ENCODE data around the gene CASZ1. TPM values are rescaled to one million over a fixed set of nuclear protein-coding genes. Genes with fewer than 3 reads are reported as not detected.

The CASZ1 gene
- polyA plus RNA-seq, 1 donor: 16.2 TPM

- peak overlapping the region; percentile 75 for H3K27ac ChIP-seq (ENCODE audit: low read length)
- peak in 1 of 2 donors; percentile 63 for DNase-seq
- WGBS (ENCODE audit: insufficient coverage, low lambda C conversion rate): no CpG with 5 or more reads among the region's 11 CpGs
- H3K4me3 ChIP-seq (ENCODE audit: low read length): no peak overlapping the region
- no peaks in the 10 kb centered on the region for H3K9me3 ChIP-seq (ENCODE audit: control insufficient read depth, low read depth, low read length)
- no peaks in the 10 kb centered on the region for H3K36me3 ChIP-seq (ENCODE audit: control insufficient read depth, insufficient read depth, low read length)
- peaks cover 96% of the 10 kb centered on the region for H3K4me1 ChIP-seq (ENCODE audit: control insufficient read depth, insufficient read depth, low read length)
- H3K27me3 ChIP-seq (ENCODE audit: control insufficient read depth, insufficient read depth, low read length): no peaks in the 10 kb centered on the region
These were observed 110.5 kb downstream of the CASZ1 start for GRCh38 chr1:10685808-10686403.

DNA sequence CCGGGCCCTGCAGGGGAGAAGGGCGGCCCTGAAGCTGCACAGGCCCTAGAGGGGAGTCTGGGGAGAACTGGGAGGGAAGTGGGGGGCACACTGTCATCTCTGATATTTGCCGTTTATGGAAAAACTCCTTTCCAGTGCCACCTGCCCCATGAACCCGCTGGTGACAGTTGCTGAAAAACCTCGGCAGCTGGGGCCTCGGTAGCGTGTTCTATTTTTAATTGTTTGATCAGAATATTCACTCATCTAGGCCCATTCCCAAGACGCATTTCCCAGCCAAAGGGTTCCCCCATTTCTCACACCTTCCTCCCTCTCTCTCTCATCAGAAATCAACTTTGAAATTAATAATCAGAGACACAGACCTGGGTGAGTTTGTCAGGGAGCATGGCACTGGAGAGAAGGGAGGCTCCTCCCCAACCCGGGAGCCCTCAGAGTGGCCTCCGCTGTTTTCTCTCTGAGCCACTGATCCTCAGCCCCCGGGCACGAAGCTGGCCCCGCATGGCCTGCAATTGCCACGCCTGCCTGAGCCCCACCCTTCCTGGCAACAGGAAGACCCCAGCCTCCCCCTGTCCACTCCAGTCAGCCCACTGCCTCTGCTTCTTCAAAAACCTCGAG lies 111.1 kb downstream of the CASZ1 start:
- no peaks in the 10 kb centered on the region for H3K9me3 ChIP-seq (ENCODE audit: control insufficient read depth, low read depth, low read length)
- H3K4me1 ChIP-seq (ENCODE audit: control insufficient read depth, insufficient read depth, low read length): peaks cover 97% of the 10 kb centered on the region
- no peak overlapping the region for H3K4me3 ChIP-seq (ENCODE audit: low read length)
- no CpG with 5 or more reads among the region's 15 CpGs for WGBS (ENCODE audit: insufficient coverage, low lambda C conversion rate)
- H3K36me3 ChIP-seq (ENCODE audit: control insufficient read depth, insufficient read depth, low read length): no peaks in the 10 kb centered on the region
- H3K27me3 ChIP-seq (ENCODE audit: control insufficient read depth, insufficient read depth, low read length): no peaks in the 10 kb centered on the region
- peak overlapping the region; percentile 75 for H3K27ac ChIP-seq (ENCODE audit: low read length)
- DNase-seq: no peak

DNA sequence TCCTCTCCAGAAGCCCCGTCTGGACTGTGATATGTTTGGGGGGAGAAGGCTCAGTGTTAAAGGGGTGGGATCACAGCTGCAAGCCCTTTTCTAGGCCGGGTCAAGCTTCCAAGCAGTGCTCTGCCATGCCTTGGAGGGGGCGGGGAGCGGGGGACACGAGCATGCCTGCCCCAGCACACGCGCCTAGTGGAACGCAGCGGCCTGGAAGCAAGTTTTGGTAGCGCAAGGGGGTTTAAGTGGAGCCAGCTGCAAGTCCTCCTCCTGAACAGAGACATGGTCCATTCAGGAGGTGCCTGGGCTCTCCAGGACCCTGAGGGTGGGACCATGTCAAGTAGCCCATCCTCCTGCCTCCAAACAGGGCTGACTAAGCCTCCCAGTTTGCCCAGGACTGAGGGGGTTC lies 112.2 kb downstream of the CASZ1 start:
- H3K27ac ChIP-seq (ENCODE audit: low read length): no peak overlapping the region
- H3K36me3 ChIP-seq (ENCODE audit: control insufficient read depth, insufficient read depth, low read length): no peaks in the 10 kb centered on the region
- WGBS (ENCODE audit: insufficient coverage, low lambda C conversion rate): no CpG with 5 or more reads among the region's 10 CpGs
- no peak for DNase-seq
- peaks cover 97% of the 10 kb centered on the region for H3K4me1 ChIP-seq (ENCODE audit: control insufficient read depth, insufficient read depth, low read length)
- no peaks in the 10 kb centered on the region for H3K27me3 ChIP-seq (ENCODE audit: control insufficient read depth, insufficient read depth, low read length)
- no peaks in the 10 kb centered on the region for H3K9me3 ChIP-seq (ENCODE audit: control insufficient read depth, low read depth, low read length)
- no peak overlapping the region for H3K4me3 ChIP-seq (ENCODE audit: low read length)

DNA sequence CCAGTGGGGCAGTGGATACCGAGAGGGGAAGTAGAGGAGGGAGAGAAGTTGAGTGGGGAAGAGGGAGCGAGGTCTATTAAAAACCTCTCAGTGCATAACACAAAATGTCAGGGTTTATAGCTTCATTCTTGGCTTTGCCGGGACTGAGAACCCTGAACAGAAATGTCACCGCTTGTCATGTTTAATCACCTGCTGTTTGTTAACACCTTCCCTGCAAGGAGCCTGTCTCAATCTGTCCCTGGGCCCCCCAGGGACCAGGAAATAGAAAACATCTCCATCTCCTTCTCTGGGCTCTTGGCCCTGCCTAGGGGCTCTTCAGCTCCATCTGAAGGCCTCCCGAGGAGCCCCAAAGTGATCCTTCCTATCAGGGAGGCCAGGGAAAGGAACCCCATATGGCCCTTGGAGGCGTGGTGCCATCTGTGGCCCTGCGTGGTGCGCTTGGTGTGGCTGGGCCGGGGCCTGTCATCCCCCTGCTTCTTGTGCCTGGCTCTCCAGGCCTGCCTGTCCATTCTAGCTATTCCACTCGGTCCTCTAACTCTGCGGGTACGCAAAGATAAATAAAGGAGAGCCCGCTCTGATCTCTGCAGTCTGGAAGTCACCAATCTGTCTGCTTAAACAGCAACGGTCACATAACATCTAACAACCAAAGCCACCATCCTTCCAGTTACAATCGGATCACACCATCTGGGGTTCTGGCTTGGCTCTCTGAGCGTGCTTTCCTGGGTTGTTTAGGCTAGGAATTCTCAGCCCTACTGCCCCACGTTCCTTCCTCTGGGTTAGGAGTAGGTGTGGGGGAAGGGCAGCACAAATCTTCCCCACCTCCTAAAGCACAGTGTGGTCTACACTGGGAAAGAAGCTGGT lies 113.8 kb downstream of the CASZ1 start:
- DNase-seq: peak in 1 of 2 donors; percentile 43
- Histone ChIP-seq H3K9me3 (ENCODE audit: control insufficient read depth, low read depth, low read length) (no peaks in the 10 kb centered on the region), H3K27ac (ENCODE audit: low read length) (peak overlapping the region; percentile 31), H3K4me1 (ENCODE audit: control insufficient read depth, insufficient read depth, low read length) (peaks cover 98% of the 10 kb centered on the region), H3K4me3 (ENCODE audit: low read length) (no peak overlapping the region), H3K36me3 (ENCODE audit: control insufficient read depth, insufficient read depth, low read length) (no peaks in the 10 kb centered on the region), H3K27me3 (ENCODE audit: control insufficient read depth, insufficient read depth, low read length) (no peaks in the 10 kb centered on the region)
- WGBS (ENCODE audit: insufficient coverage, low lambda C conversion rate): no CpG with 5 or more reads among the region's 17 CpGs

GRCh38 chr1:10682108-10682445 lies 114.4 kb downstream of the CASZ1 start:
- DNase-seq: no peak
- WGBS (ENCODE audit: insufficient coverage, low lambda C conversion rate): no CpG with 5 or more reads among the region's 9 CpGs
- Histone ChIP-seq H3K4me3 (ENCODE audit: low read length) (no peak overlapping the region), H3K9me3 (ENCODE audit: control insufficient read depth, low read depth, low read length) (no peaks in the 10 kb centered on the region), H3K27ac (ENCODE audit: low read length) (peak overlapping the region; percentile 31), H3K27me3 (ENCODE audit: control insufficient read depth, insufficient read depth, low read length) (no peaks in the 10 kb centered on the region), H3K4me1 (ENCODE audit: control insufficient read depth, insufficient read depth, low read length) (peaks cover 98% of the 10 kb centered on the region), H3K36me3 (ENCODE audit: control insufficient read depth, insufficient read depth, low read length) (no peaks in the 10 kb centered on the region)

DNA sequence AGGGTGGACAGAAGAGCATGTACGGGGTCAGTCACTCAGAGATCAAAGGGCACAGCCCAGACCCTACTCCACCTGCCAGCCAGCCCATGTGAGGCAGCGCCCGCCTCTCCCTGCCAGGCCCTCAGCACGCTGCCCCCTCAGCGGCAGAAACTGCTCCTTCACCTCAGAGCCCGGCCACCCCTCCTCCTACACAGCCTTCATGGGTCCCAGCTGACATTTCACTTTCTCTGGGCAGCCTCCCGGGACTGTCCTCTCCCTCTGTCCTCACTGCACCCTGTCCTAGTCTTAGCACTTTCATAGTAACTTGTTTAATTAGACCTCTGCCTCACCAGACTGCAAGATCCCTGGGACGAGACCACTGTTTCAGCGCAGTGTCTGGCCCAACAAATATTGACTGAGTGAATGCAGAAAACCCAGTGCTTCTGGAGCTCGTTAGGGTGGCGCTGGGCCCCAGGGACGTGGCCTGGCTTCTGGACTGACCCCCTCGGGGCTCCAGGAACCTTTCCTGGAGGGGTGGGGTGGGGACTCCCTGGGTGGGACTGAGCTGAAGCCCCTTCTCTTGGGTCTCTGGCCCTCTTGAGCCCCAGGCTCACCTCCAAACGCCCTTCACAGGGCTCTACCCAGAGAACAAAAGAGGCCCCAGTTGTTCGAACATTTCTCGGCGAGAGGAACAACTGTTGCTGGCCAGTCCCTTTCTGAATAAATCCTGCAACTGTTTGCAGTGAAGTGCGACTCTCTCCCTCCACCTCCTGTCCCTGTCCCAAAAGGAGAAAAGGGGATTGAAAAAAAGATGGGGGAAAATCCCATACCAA lies 114.9 kb downstream of the CASZ1 start:
- peak overlapping the region; percentile 31 for H3K27ac ChIP-seq (ENCODE audit: low read length)

DNA sequence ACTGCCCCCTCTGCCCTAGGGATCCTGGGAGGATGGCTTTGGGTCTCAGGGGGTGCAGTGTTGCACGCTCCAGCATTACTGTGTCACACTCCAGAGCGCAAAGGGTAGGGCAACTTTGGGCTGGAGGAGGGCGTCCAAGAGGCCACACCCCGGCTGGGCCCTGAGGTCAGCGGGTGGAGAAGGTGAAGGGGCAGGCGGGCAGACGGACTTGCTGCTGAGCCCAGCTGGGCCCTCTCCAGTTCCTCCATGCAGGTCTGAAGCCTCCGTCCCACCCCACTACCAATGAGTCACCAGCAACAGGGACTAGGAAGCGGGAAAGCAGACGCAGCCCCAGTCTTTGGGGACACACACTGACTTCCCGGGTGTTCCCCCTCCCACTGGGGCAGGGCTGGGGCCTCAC lies 116.0 kb downstream of the CASZ1 start:
- no peaks in the 10 kb centered on the region for H3K9me3 ChIP-seq (ENCODE audit: control insufficient read depth, low read depth, low read length)
- peaks cover 97% of the 10 kb centered on the region for H3K4me1 ChIP-seq (ENCODE audit: control insufficient read depth, insufficient read depth, low read length)
- no CpG with 5 or more reads among the region's 11 CpGs for WGBS (ENCODE audit: insufficient coverage, low lambda C conversion rate)
- H3K36me3 ChIP-seq (ENCODE audit: control insufficient read depth, insufficient read depth, low read length): no peaks in the 10 kb centered on the region
- no peak for DNase-seq
- H3K27ac ChIP-seq (ENCODE audit: low read length): no peak overlapping the region
- H3K4me3 ChIP-seq (ENCODE audit: low read length): no peak overlapping the region
- no peaks in the 10 kb centered on the region for H3K27me3 ChIP-seq (ENCODE audit: control insufficient read depth, insufficient read depth, low read length)

More for the DNA sequence above, 114.9 kb downstream of the CASZ1 start:
- H3K9me3 ChIP-seq (ENCODE audit: control insufficient read depth, low read depth, low read length): no peaks in the 10 kb centered on the region
- H3K27me3 ChIP-seq (ENCODE audit: control insufficient read depth, insufficient read depth, low read length): no peaks in the 10 kb centered on the region
- peaks cover 98% of the 10 kb centered on the region for H3K4me1 ChIP-seq (ENCODE audit: control insufficient read depth, insufficient read depth, low read length)
- no peak overlapping the region for H3K4me3 ChIP-seq (ENCODE audit: low read length)
- WGBS (ENCODE audit: insufficient coverage, low lambda C conversion rate): 0% methylated on average over 1 of the region's 18 CpGs
- peak in 1 of 2 donors; percentile 44 for DNase-seq
- no peaks in the 10 kb centered on the region for H3K36me3 ChIP-seq (ENCODE audit: control insufficient read depth, insufficient read depth, low read length)

- H3K4me3 ChIP-seq (ENCODE audit: low read length): no peak overlapping the region
- no peaks in the 10 kb centered on the region for H3K27me3 ChIP-seq (ENCODE audit: control insufficient read depth, insufficient read depth, low read length)
- H3K27ac ChIP-seq (ENCODE audit: low read length): no peak overlapping the region
- no peaks in the 10 kb centered on the region for H3K9me3 ChIP-seq (ENCODE audit: control insufficient read depth, low read depth, low read length)
- H3K4me1 ChIP-seq (ENCODE audit: control insufficient read depth, insufficient read depth, low read length): peaks cover 97% of the 10 kb centered on the region
- H3K36me3 ChIP-seq (ENCODE audit: control insufficient read depth, insufficient read depth, low read length): no peaks in the 10 kb centered on the region
- DNase-seq: peak; percentile 68 to 83
- no CpG with 5 or more reads among the region's 9 CpGs for WGBS (ENCODE audit: insufficient coverage, low lambda C conversion rate)
These were observed 116.8 kb downstream of the CASZ1 start for GRCh38 chr1:10679496-10680220.

- Histone ChIP-seq H3K4me1 (ENCODE audit: control insufficient read depth, insufficient read depth, low read length) (peaks cover 98% of the 10 kb centered on the region), H3K27ac (ENCODE audit: low read length) (peak overlapping the region; percentile 6), H3K27me3 (ENCODE audit: control insufficient read depth, insufficient read depth, low read length) (no peaks in the 10 kb centered on the region), H3K36me3 (ENCODE audit: control insufficient read depth, insufficient read depth, low read length) (no peaks in the 10 kb centered on the region), H3K4me3 (ENCODE audit: low read length) (no peak overlapping the region), H3K9me3 (ENCODE audit: control insufficient read depth, low read depth, low read length) (no peaks in the 10 kb centered on the region)
- no CpG with 5 or more reads among the region's 11 CpGs for WGBS (ENCODE audit: insufficient coverage, low lambda C conversion rate)
- DNase-seq: no peak
These were observed 117.6 kb downstream of the CASZ1 start for GRCh38 chr1:10678852-10679251.

Measured in large intestine (tissue), 3 donors.